Testis (tissue), 2 donors: ENCODE results near the gene JAKMIP2.

Experiments
- POLR2A ChIP-seq: fragments of 450-650 bp; IDR thresholded peaks from one replicate; pipeline ENCODE4 v1.6.1; 2017; ENCODE audit warnings: antibody characterized with exemption, mild to moderate bottlenecking, moderate library complexity
- TF ChIP-seq, protein P1 (sequence below), 3 experiments: fragments of 450-650 bp in 2 of 3; fragments of 200-600 bp in 1 of 3; sonication (generic) in 1 of 3; IDR thresholded peaks; one replicate each; pipeline ENCODE4 v1.5.1; 2016 to 2019; ENCODE audit warnings: antibody characterized with exemption in 3 of 3, mild to moderate bottlenecking in 2 of 3, moderate library complexity in 1 of 3

DNA sequence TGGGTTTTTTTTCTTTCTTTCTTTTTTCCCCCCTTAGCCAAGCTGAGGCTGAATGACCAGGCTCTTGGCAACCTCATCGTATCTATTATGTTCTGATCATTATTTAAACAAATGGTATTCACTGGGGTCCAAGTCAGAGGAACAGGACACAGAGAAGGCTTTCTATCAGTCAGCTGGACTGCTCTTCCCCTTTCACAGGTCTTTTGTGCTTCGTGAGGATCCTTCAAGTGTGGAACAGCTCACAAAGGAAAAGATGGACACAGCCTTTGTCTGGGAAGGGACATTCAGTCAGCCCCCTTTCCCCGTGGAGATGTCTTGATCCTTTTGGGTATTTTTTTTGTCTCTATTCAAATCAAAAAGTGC is 218.4 kb downstream of the JAKMIP2 start:
- TF ChIP-seq, protein P1, sequence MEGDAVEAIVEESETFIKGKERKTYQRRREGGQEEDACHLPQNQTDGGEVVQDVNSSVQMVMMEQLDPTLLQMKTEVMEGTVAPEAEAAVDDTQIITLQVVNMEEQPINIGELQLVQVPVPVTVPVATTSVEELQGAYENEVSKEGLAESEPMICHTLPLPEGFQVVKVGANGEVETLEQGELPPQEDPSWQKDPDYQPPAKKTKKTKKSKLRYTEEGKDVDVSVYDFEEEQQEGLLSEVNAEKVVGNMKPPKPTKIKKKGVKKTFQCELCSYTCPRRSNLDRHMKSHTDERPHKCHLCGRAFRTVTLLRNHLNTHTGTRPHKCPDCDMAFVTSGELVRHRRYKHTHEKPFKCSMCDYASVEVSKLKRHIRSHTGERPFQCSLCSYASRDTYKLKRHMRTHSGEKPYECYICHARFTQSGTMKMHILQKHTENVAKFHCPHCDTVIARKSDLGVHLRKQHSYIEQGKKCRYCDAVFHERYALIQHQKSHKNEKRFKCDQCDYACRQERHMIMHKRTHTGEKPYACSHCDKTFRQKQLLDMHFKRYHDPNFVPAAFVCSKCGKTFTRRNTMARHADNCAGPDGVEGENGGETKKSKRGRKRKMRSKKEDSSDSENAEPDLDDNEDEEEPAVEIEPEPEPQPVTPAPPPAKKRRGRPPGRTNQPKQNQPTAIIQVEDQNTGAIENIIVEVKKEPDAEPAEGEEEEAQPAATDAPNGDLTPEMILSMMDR (IDR thresholded peaks at IDR 0.05): no peak
- no peak for TF ChIP-seq POLR2A
